Keratinocyte (primary cell): ENCODE results near the gene ECT2L. TPM values are rescaled to one million over a fixed set of nuclear protein-coding genes. Genes with fewer than 3 reads are reported as not detected.

Source experiments
- DNase-seq: peaks from one replicate; pipeline ENCODE4 v3.0.0-alpha.2; 2011; ENCODE audit warnings: low read depth, missing footprints, low spot score
- FAIRE-seq: peaks from 2 replicates; lab custom pipeline; 2011; peaks lifted over from hg19 to GRCh38; lab: Jason Lieb, UNC
- H2AFZ ChIP-seq: 2 replicates; pipeline ENCODE4 v1.6.0; 2012; ENCODE audit warnings: low read length, control low read depth, inconsistent platforms; ENCODE audit not compliant: control insufficient read depth
- H3K27ac ChIP-seq: 2 replicates; pipeline ENCODE4 v1.5.1; 2011; ENCODE audit warnings: low read length; ENCODE audit not compliant: control insufficient read depth, insufficient read depth
- H3K27me3 ChIP-seq: 3 replicates; pipeline ENCODE4 v1.6.0; 2011; ENCODE audit warnings: low read length; ENCODE audit not compliant: control insufficient read depth, insufficient read depth; ENCODE audit errors: extremely low read depth
- H3K36me3 ChIP-seq, 2 experiments: 2 replicates in 1 of 2; 3 replicates in 1 of 2; pipeline ENCODE4 v1.5.1; 2011; ENCODE audit warnings: low read length in 2 of 2, mild to moderate bottlenecking in 1 of 2; ENCODE audit not compliant: control insufficient read depth in 2 of 2, insufficient read depth in 2 of 2; ENCODE audit errors: extremely low read depth in 1 of 2
- H3K4me1 ChIP-seq: 3 replicates; pipeline ENCODE4 v1.5.1; 2011; ENCODE audit warnings: low read length; ENCODE audit not compliant: control insufficient read depth, insufficient read depth; ENCODE audit errors: extremely low read depth
- H3K4me2 ChIP-seq: 3 replicates; pipeline ENCODE4 v1.6.0; 2011; ENCODE audit warnings: low read depth, low read length; ENCODE audit not compliant: control insufficient read depth, insufficient read depth; ENCODE audit errors: extremely low read depth
- H3K4me3 ChIP-seq, 3 experiments: fragments of 200-600 bp in 1 of 3; sonication (generic) in 1 of 3; 2 replicates in 2 of 3; 3 replicates in 1 of 3; pipeline ENCODE4 v1.5.1; 2011 to 2016; ENCODE audit warnings: low read length in 3 of 3, mild to moderate bottlenecking in 3 of 3, control low read depth in 2 of 3, inconsistent platforms in 1 of 3, low read depth in 1 of 3, mixed read lengths in 1 of 3, mixed run types in 1 of 3, moderate library complexity in 1 of 3; ENCODE audit not compliant: control insufficient read depth in 2 of 3, insufficient read depth in 2 of 3; ENCODE audit errors: extremely low read depth in 1 of 3
- H3K79me2 ChIP-seq: 2 replicates; pipeline ENCODE4 v1.6.0; 2012; ENCODE audit warnings: low read length; ENCODE audit not compliant: control insufficient read depth, insufficient read depth
- H3K9ac ChIP-seq: 3 replicates; pipeline ENCODE4 v1.6.0; 2011; ENCODE audit warnings: low read length; ENCODE audit not compliant: control insufficient read depth, insufficient read depth; ENCODE audit errors: extremely low read depth
- H3K9me1 ChIP-seq: 3 replicates; pipeline ENCODE4 v1.6.0; 2011; ENCODE audit warnings: low read length; ENCODE audit not compliant: control insufficient read depth, insufficient read depth; ENCODE audit errors: extremely low read depth
- H3K9me3 ChIP-seq: 2 replicates; pipeline ENCODE4 v1.5.1; 2012; ENCODE audit warnings: low read depth, low read length; ENCODE audit not compliant: control insufficient read depth
- H4K20me1 ChIP-seq: 3 replicates; pipeline ENCODE4 v1.6.0; 2011; ENCODE audit warnings: low read length; ENCODE audit not compliant: control insufficient read depth, insufficient read depth; ENCODE audit errors: extremely low read depth
- CTCF ChIP-seq, 3 experiments: IDR thresholded peaks in 1 of 3; conservative IDR thresholded peaks in 1 of 3; optimal IDR thresholded peaks in 1 of 3; 2 replicates in 2 of 3; 3 replicates in 1 of 3; pipeline versions ENCODE3 to v1.5.1; 2011; ENCODE audit warnings: low read length in 3 of 3, mild to moderate bottlenecking in 3 of 3, moderate library complexity in 2 of 3, control low read depth in 1 of 3, inconsistent platforms in 1 of 3; ENCODE audit not compliant: insufficient read depth in 2 of 3; ENCODE audit errors: extremely low read depth in 1 of 3
- EZH2 ChIP-seq: IDR thresholded peaks from one replicate; pipeline ENCODE4 v1.6.1; 2012; ENCODE audit warnings: inconsistent platforms, mild to moderate bottlenecking, low read length, moderate library complexity
- dilution Hi-C: fragments of 300-500 bp; cut with MboI; formaldehyde crosslinking; loops from one replicate; pipeline ENCODE4 v1.7.0; 2020; ENCODE audit warnings: low sequenced_read_pairs; ENCODE audit not compliant: extremely low pct_ligation_motif_present
- polyA plus RNA-seq, 5 experiments: library from polyadenylated mRNA; depleted of rRNA in 3 of 5; stranded (reverse) in 3 of 5; stranded (forward) in 1 of 5; unstranded in 1 of 5; fragments of >200 nt; gene quantifications; 1 replicate in 1 of 5; 2 replicates in 3 of 5; 3 replicates in 1 of 5; pipeline versions ENCODE4 v1.2.1 to v1.2.3, GENCODE V29; 2011 to 2012; ENCODE audit warnings: missing spikeins in 2 of 5, low read depth in 1 of 5, low replicate concordance in 1 of 5

Gene ECT2L
- polyA plus RNA-seq, 1 donor (not counting 4 experiments of a cell fraction or from before 2014, with no cell fraction given) = 0.01 TPM

GRCh38 chr6:138907167-138907566 is 111.3 kb downstream of the ECT2L start:
- FAIRE-seq = no peak
- H3K36me3 ChIP-seq = peaks cover 18 to 22% of the 10 kb centered on the region in 2 experiments
- TF ChIP-seq EZH2 = no peak
- TF ChIP-seq CTCF (optimal IDR thresholded peaks at IDR 0.05 in 1 of 3, IDR thresholded peaks at IDR 0.05 in 1 of 3, conservative IDR thresholded peaks at IDR 0.05 in 1 of 3; ENCODE audit: extremely low read depth in 1 of 3, insufficient read depth in 2 of 3, low read length in 3 of 3) = no peak
- H3K27me3 ChIP-seq = no peaks in the 10 kb centered on the region
- H4K20me1 ChIP-seq = no peaks in the 10 kb centered on the region
- no peaks in the 10 kb centered on the region for H3K9me3 ChIP-seq
- no peak overlapping the region for H3K4me2 ChIP-seq
- no peak overlapping the region for H3K27ac ChIP-seq
- no peaks in the 10 kb centered on the region for H3K9me1 ChIP-seq
- no peak overlapping the region for H3K4me3 ChIP-seq
- no peak overlapping the region for H3K9ac ChIP-seq
- dilution Hi-C loops = no loop called here
- H3K79me2 ChIP-seq = no peaks in the 10 kb centered on the region
- DNase-seq = no peak
- no peak overlapping the region for H2AFZ ChIP-seq
- H3K4me1 ChIP-seq = no peaks in the 10 kb centered on the region

- Histone ChIP-seq H3K9me1 (no peaks in the 10 kb centered on the region), H3K9ac (no peak overlapping the region), H3K4me2 (no peak overlapping the region), H3K79me2 (no peaks in the 10 kb centered on the region), H3K9me3 (no peaks in the 10 kb centered on the region), H2AFZ (no peak overlapping the region), H3K4me3 (no peak overlapping the region), H3K4me1 (peaks cover 4% of the 10 kb centered on the region), H3K36me3 (peaks cover 18 to 29% of the 10 kb centered on the region in 2 experiments), H4K20me1 (no peaks in the 10 kb centered on the region), H3K27me3 (no peaks in the 10 kb centered on the region), H3K27ac (no peak overlapping the region)
- TF ChIP-seq EZH2 = no peak
- TF ChIP-seq CTCF (optimal IDR thresholded peaks at IDR 0.05 in 1 of 3, IDR thresholded peaks at IDR 0.05 in 1 of 3, conservative IDR thresholded peaks at IDR 0.05 in 1 of 3; ENCODE audit: extremely low read depth in 1 of 3, insufficient read depth in 2 of 3, low read length in 3 of 3) = no peak
- dilution Hi-C loops = no loop called here
- DNase-seq = no peak
- FAIRE-seq = no peak
Measured at GRCh38 chr6:138909511-138909910, 113.6 kb downstream of the ECT2L start.
